C4-2B (cell line): ENCODE data around the gene NHSL1.

Experiments
- H3K27ac ChIP-seq: fragments of 450-650 bp; 2 replicates; pipeline ENCODE4 v1.5.1; 2017
- CTCF ChIP-seq: fragments of 450-650 bp; conservative IDR thresholded peaks from 2 replicates; pipeline ENCODE4 v1.5.1; 2017; ENCODE audit warnings: mild to moderate bottlenecking
- ZFX ChIP-seq: fragments of 450-650 bp; IDR thresholded peaks from 2 replicates; pipeline ENCODE4 v1.6.1; 2017

Gene NHSL1

GRCh38 chr6:138522611-138523010, 23.3 kb upstream of the NHSL1 start:
- no peak overlapping the region for H3K27ac ChIP-seq
- TF ChIP-seq CTCF, result no peak
- no peak for TF ChIP-seq ZFX

GRCh38 chr6:138521790-138522189, 22.5 kb upstream of the NHSL1 start:
- H3K27ac ChIP-seq, result no peak overlapping the region
- no peak for TF ChIP-seq CTCF
- no peak for TF ChIP-seq ZFX

GRCh38 chr6:138520463-138520862, 21.2 kb upstream of the NHSL1 start:
- TF ChIP-seq CTCF (peak; percentile 66), ZFX (no peak)
- no peak overlapping the region for H3K27ac ChIP-seq

- no peak overlapping the region for H3K27ac ChIP-seq
- no peak for TF ChIP-seq CTCF
- TF ChIP-seq ZFX, result no peak
Observed at GRCh38 chr6:138518054-138518453, 18.8 kb upstream of the NHSL1 start.

GRCh38 chr6:138517635-138518034, 18.3 kb upstream of the NHSL1 start:
- no peak for TF ChIP-seq ZFX
- peak; percentile 66 for TF ChIP-seq CTCF
- no peak overlapping the region for H3K27ac ChIP-seq

- H3K27ac ChIP-seq, result no peak overlapping the region
- TF ChIP-seq CTCF (no peak), ZFX (no peak)
Observed at GRCh38 chr6:138515657-138516248, 16.5 kb upstream of the NHSL1 start.

- H3K27ac ChIP-seq, result no peak overlapping the region
- TF ChIP-seq ZFX (no peak), CTCF (no peak)
Observed at GRCh38 chr6:138514860-138515540, 15.7 kb upstream of the NHSL1 start.
